SIG-M5 treated with dmso at 0.1 percent for 504 hours (cell line): ENCODE data around the gene PRKG2.

ENCODE experiments used
- DNase-seq: peaks from one replicate; lab custom pipeline; 2025; ENCODE audit not compliant: unreplicated experiment; lab: John Stamatoyannopoulos, UW

Gene PRKG2

GRCh38 chr4:81040012-81040659 is 174.9 kb downstream of the PRKG2 start:
- DNase-seq = peak; percentile 45

DNA sequence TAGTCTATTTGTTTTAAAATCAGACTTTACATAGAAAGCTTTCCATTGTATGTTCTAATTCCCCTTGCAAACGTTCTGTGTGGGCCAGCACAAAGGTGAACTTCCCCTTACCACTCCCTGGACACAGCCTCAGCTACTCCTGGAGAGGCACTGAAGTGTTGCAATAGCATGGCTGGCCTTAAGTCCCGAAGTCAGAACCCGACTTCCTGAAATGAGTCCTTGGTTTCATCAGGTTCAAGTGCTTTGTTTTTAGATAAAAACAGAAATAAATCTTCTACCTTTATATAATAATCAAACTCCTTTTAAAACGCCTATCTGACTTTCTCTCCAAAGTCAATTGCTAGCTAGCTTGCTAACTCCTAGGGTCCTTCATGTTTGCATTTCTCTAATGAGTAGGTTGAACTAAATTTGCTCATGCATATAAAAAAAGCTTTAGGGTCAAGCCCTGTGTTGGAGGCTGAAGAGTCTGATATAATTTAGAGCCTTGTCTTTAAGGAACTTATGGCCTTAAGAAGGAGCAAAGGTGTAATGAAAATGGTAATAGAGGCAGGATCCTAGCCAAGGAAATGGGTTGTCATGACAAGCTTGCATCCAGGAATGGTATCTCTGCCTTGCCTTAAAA is 175.6 kb downstream of the PRKG2 start:
- DNase-seq = no peak

DNA sequence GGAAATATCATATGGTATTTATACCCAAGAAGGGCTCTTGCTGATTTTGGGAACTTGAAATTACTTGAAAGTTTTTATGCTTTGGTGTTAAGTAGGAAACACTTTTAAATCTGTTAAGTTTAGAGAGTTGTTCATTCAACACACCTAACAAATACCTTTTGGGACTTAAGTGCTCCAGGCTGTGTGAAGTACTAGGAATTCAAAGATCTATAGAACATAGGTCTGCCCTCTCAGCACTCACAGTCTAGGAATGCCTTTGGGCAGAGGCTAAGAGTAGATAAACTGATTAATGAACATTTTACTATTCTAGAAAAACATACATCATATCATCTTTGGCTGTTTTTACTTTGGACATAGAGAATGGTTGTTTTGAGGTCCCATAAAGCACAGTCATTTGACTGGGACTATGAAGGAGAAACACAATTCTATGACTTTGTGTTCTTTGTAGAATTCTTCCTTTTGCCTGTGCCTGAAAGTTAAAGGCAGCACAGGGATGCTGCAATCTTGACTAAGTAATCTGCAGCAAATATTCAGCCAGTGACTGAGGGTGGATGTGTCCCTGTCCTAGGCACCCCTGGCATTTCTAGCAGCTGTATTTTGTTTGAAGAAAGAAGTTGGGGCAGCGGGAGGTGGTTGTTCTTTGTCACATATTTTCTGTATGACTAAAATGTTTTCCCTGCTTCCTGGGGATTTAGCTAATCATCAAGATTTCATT is 176.2 kb downstream of the PRKG2 start:
- no peak for DNase-seq
